Psoas muscle (tissue), 8 donors: ENCODE measurements around the gene CARMIL1. TPM values are rescaled to one million over a fixed set of nuclear protein-coding genes. Genes with fewer than 3 reads are reported as not detected.

Source experiments
- ATAC-seq, 4 donors: fragments of 200-7000 bp; cut with Tn5 transposase; one replicate each; pipeline ENCODE4 v1.9.1; 2020; ENCODE audit warnings: moderate library complexity in 3 of 4, mild to moderate bottlenecking in 2 of 4
- DNase-seq, 2 donors: peaks; one replicate each; pipeline ENCODE4 v3.0.0-alpha.2; 2020
- H3K27ac ChIP-seq: fragments of 200-600 bp; one replicate; pipeline ENCODE4 v1.8.0; 2022
- H3K27me3 ChIP-seq, 3 donors: fragments of 200-600 bp in 1 of 3; one replicate each; pipeline versions ENCODE4 v1.6.1 to v1.8.0; 2013 to 2022; ENCODE audit warnings: low read length in 2 of 3, mild to moderate bottlenecking in 2 of 3, moderate library complexity in 1 of 3; ENCODE audit not compliant: insufficient read depth in 3 of 3
- H3K36me3 ChIP-seq, 2 donors: fragments of 200-600 bp in 1 of 2; one replicate each; pipeline versions ENCODE4 v1.6.1 to v1.8.0; 2013 to 2022; ENCODE audit warnings: low read depth in 1 of 2, mild to moderate bottlenecking in 1 of 2, moderate library complexity in 1 of 2; ENCODE audit not compliant: insufficient read depth in 1 of 2
- H3K4me1 ChIP-seq: fragments of 200-600 bp; one replicate; pipeline ENCODE4 v1.8.0; 2022
- H3K4me3 ChIP-seq: fragments of 200-600 bp; one replicate; pipeline ENCODE4 v1.8.0; 2022; ENCODE audit warnings: mild to moderate bottlenecking
- H3K9me3 ChIP-seq: fragments of 200-600 bp; one replicate; pipeline ENCODE4 v1.8.0; 2022
- CTCF ChIP-seq: fragments of 200-600 bp; IDR thresholded peaks from one replicate; pipeline ENCODE4 v1.8.0; 2022; ENCODE audit warnings: antibody characterized with exemption
- WGBS, 3 donors: extraction: QIAGEN DNeasy Blood & Tissue Kit; methylation state at CpG; one replicate each; pipeline versions ENCODE4 v1.1.6 to v1.1.7; 2013; 5-methylcytosine and 5-hydroxymethylcytosine counted together
- intact Hi-C, 2 donors: fragments of 100-400 bp; cut with DNase I; formaldehyde crosslinking; loops; one replicate each; pipeline versions ENCODE4 v1.11.0 to v1.14.2; 2022
- polyA plus RNA-seq, 3 donors: library from polyadenylated mRNA; stranded (reverse); fragments of 200-250 nt; gene quantifications; one replicate each; pipeline ENCODE4 v1.2.3, GENCODE V29; 2013
- total RNA-seq, 4 donors: library from RNA; stranded (reverse); fragmentation: NEBNext Ultra II Directional in 2 of 4; extraction: Animal tissue kit (Norgen Biotek cat#: 25700) in 2 of 4; gene quantifications; one replicate each; pipeline versions ENCODE4 v1.2.1 to v1.2.4, GENCODE V29; 2021 to 2023
- donor health status: healthy with polysubstance abuse.
- donor health status: DM: no; HTN: no; CAD: no; lungs with moderate emphysema.
- donor health status: Bipolar disorder and iron deficiency.
- donor health status: healthy.
- donor health status: DM: yes; HTN: yes; CAD: no.
- donor health status: DM: no; HTN: no; CAD: no.
- donor health status: DM: no; HTN: no; CAD: no.
- donor health status: DM: yes; HTN: yes; CAD: no.

Gene CARMIL1
- total and polyA plus RNA-seq, 7 donors = 0.11 to 1.0 (median 0.76) TPM

GRCh38 chr6:25472306-25472705 is 193.1 kb downstream of the CARMIL1 start:
- H3K27ac ChIP-seq = no peak overlapping the region
- H3K9me3 ChIP-seq = no peaks in the 10 kb centered on the region
- H3K36me3 ChIP-seq = no peaks in the 10 kb centered on the region
- ATAC-seq (no peak), DNase-seq (no peak)
- H3K4me1 ChIP-seq = no peaks in the 10 kb centered on the region
- intact Hi-C loops = loop anchor here in 1 of 2 donors (10.0 kb wide), 1 partner anchor 188 kb away; no protein-coding TSS in a partner anchor
- 90 to 96% (median 91%) methylated on average over 3 of the region's 3 CpGs for WGBS, 3 donors
- H3K4me3 ChIP-seq = no peak overlapping the region
- no peak for TF ChIP-seq CTCF
- no peaks in the 10 kb centered on the region for H3K27me3 ChIP-seq

GRCh38 chr6:25472906-25473305 is 193.7 kb downstream of the CARMIL1 start:
- intact Hi-C loops = loop anchor here in 1 of 2 donors (10.0 kb wide), 1 partner anchor 188 kb away; no protein-coding TSS in a partner anchor
- H3K9me3 ChIP-seq = no peaks in the 10 kb centered on the region
- WGBS, 3 donors = 66 to 74% (median 73%) methylated on average over 3 of the region's 3 CpGs
- ATAC-seq (no peak), DNase-seq (no peak)
- no peak overlapping the region for H3K27ac ChIP-seq
- H3K4me3 ChIP-seq = no peak overlapping the region
- no peaks in the 10 kb centered on the region for H3K4me1 ChIP-seq
- H3K36me3 ChIP-seq = no peaks in the 10 kb centered on the region
- H3K27me3 ChIP-seq = no peaks in the 10 kb centered on the region
- TF ChIP-seq CTCF = no peak

GRCh38 chr6:25473447-25473846 is 194.3 kb downstream of the CARMIL1 start:
- WGBS, 3 donors = 90 to 91% (median 90%) methylated on average over 3 of the region's 3 CpGs
- no peaks in the 10 kb centered on the region for H3K4me1 ChIP-seq
- intact Hi-C loops = loop anchor here in 1 of 2 donors (10.0 kb wide), 1 partner anchor 189 kb away; no protein-coding TSS in a partner anchor
- no peak for ATAC-seq
- H3K27ac ChIP-seq = no peak overlapping the region
- no peaks in the 10 kb centered on the region for H3K9me3 ChIP-seq
- H3K27me3 ChIP-seq = no peaks in the 10 kb centered on the region
- TF ChIP-seq CTCF = no peak
- no peaks in the 10 kb centered on the region for H3K36me3 ChIP-seq
- no peak for DNase-seq
- H3K4me3 ChIP-seq = no peak overlapping the region

- Histone ChIP-seq H3K36me3 (no peaks in the 10 kb centered on the region), H3K27me3 (no peaks in the 10 kb centered on the region), H3K4me1 (no peaks in the 10 kb centered on the region), H3K4me3 (no peak overlapping the region), H3K27ac (no peak overlapping the region), H3K9me3 (no peaks in the 10 kb centered on the region)
- WGBS, 3 donors = 84 to 88% (median 85%) methylated on average over 3 of the region's 3 CpGs
- ATAC-seq (no peak), DNase-seq (no peak)
- no peak for TF ChIP-seq CTCF
- intact Hi-C loops = loop anchor here in 1 of 2 donors (10.0 kb wide), 1 partner anchor 191 kb away; no protein-coding TSS in a partner anchor
Measured at GRCh38 chr6:25476126-25476525, 197.0 kb downstream of the CARMIL1 start.
